GM12891 (cell line): ENCODE results near the gene STK36.

ENCODE experiments used
- PAX5 ChIP-seq: IDR thresholded peaks from 2 replicates; pipeline ENCODE4 v1.6.1; 2011; ENCODE audit warnings: low read length, moderate library complexity, mild to moderate bottlenecking; ENCODE audit not compliant: insufficient read depth, severe bottlenecking
- POLR2A ChIP-seq: IDR thresholded peaks from 2 replicates; pipeline ENCODE4 v1.6.1; 2011; ENCODE audit warnings: low read depth, low read length, control low read depth
- POLR2AphosphoS5 ChIP-seq: IDR thresholded peaks from 2 replicates; pipeline ENCODE4 v1.6.1; 2011; ENCODE audit warnings: low read depth, low read length, control low read depth
- SPI1 ChIP-seq: IDR thresholded peaks from 2 replicates; pipeline ENCODE4 v1.6.1; 2011; ENCODE audit warnings: low read depth, low read length, control low read depth
- TAF1 ChIP-seq: IDR thresholded peaks from 2 replicates; pipeline ENCODE4 v1.6.1; 2011; ENCODE audit warnings: low read depth, low read length, control low read depth

DNA sequence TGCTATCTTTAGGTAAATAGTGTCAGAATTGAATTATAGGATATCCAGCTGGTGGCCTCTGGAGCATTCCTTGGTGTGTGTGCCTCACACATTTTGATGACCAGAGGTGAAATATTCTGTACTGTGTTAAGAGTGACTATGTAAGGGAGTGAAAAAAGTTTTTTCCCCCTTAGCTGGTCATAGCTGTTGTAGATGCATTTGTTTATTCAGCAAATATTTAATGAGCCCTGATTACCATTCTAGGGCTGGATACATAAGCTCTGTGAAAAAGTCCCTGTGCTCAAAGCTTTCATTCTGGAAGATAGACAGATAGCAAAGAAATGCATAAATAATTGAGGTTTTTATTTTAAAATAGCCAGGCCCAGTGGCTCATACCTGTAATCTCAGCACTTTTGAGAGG lies 49.6 kb downstream of the STK36 start:
- TF ChIP-seq POLR2A (no peak), POLR2AphosphoS5 (no peak), SPI1 (no peak), TAF1 (no peak), PAX5 (no peak)
